Skeletal muscle tissue (tissue), 4 donors: ENCODE data around the gene MIA2. TPM values are rescaled to one million over a fixed set of nuclear protein-coding genes. Genes with fewer than 3 reads are reported as not detected.

Source experiments
- H3K27ac ChIP-seq: one replicate; pipeline ENCODE4 v1.7.0; 2013; ENCODE audit warnings: mild to moderate bottlenecking, low read depth, low read length, inconsistent platforms
- H3K27me3 ChIP-seq, 3 donors: one replicate each; pipeline ENCODE4 v1.7.0; 2013; ENCODE audit warnings: low read length in 3 of 3; ENCODE audit not compliant: control insufficient read depth in 3 of 3, insufficient read depth in 3 of 3
- H3K36me3 ChIP-seq, 3 donors: one replicate each; pipeline ENCODE4 v1.7.0; 2013; ENCODE audit warnings: low read length in 3 of 3; ENCODE audit not compliant: control insufficient read depth in 3 of 3, insufficient read depth in 3 of 3
- H3K4me1 ChIP-seq, 3 donors: one replicate each; pipeline ENCODE4 v1.7.0; 2013; ENCODE audit warnings: low read length in 3 of 3, mild to moderate bottlenecking in 3 of 3; ENCODE audit not compliant: control insufficient read depth in 3 of 3, insufficient read depth in 3 of 3
- H3K4me3 ChIP-seq, 3 donors: one replicate each; pipeline ENCODE4 v1.7.0; 2013; ENCODE audit warnings: low read length in 3 of 3
- H3K9ac ChIP-seq, 3 donors: one replicate each; pipeline ENCODE4 v1.7.0; 2013; ENCODE audit warnings: low read length in 3 of 3, mild to moderate bottlenecking in 3 of 3, moderate library complexity in 2 of 3, low read depth in 1 of 3
- H3K9me3 ChIP-seq, 3 donors: one replicate each; pipeline ENCODE4 v1.7.0; 2013; ENCODE audit warnings: low read length in 3 of 3; ENCODE audit not compliant: control insufficient read depth in 3 of 3
- total RNA-seq: library from RNA; depleted of rRNA; stranded (reverse); fragments of >200 nt; gene quantifications from one replicate; pipeline ENCODE4 v1.2.3, GENCODE V29; 2014
- donor health status: Osteomylitis.

Gene MIA2
- total RNA-seq, 1 donor from 2014 or later, result 15.7 TPM

GRCh38 chr14:39398382-39398781, 164.7 kb downstream of the MIA2 start:
- Histone ChIP-seq H3K9me3 (no peaks in the 10 kb centered on the region), H3K4me3 (no peak overlapping the region), H3K36me3 (peaks cover 1 to 7% (median 6%) of the 10 kb centered on the region in 3 donors), H3K27ac (no peak overlapping the region), H3K27me3 (no peaks in the 10 kb centered on the region), H3K4me1 (peaks cover 0 to 2% (median 0%) of the 10 kb centered on the region in 3 donors), H3K9ac (no peak overlapping the region)

- no peaks in the 10 kb centered on the region for H3K36me3 ChIP-seq
- H3K4me1 ChIP-seq, result no peaks in the 10 kb centered on the region
- H3K9ac ChIP-seq, result no peak overlapping the region
- no peaks in the 10 kb centered on the region for H3K27me3 ChIP-seq
- H3K9me3 ChIP-seq, result no peaks in the 10 kb centered on the region
- no peak overlapping the region for H3K27ac ChIP-seq
- no peak overlapping the region for H3K4me3 ChIP-seq
Observed at GRCh38 chr14:39406560-39406959, 172.8 kb downstream of the MIA2 start.

GRCh38 chr14:39416072-39416471, 182.4 kb downstream of the MIA2 start:
- Histone ChIP-seq H3K27me3 (no peaks in the 10 kb centered on the region), H3K36me3 (peaks cover 0 to 3% (median 0%) of the 10 kb centered on the region in 3 donors), H3K4me1 (no peaks in the 10 kb centered on the region), H3K9me3 (peaks cover 0 to 3% (median 0%) of the 10 kb centered on the region in 3 donors), H3K9ac (no peak overlapping the region), H3K27ac (no peak overlapping the region), H3K4me3 (no peak overlapping the region)

GRCh38 chr14:39417014-39417413, 183.3 kb downstream of the MIA2 start:
- Histone ChIP-seq H3K4me1 (no peaks in the 10 kb centered on the region), H3K9me3 (peaks cover 0 to 3% (median 0%) of the 10 kb centered on the region in 3 donors), H3K4me3 (no peak overlapping the region), H3K36me3 (peaks cover 0 to 3% (median 0%) of the 10 kb centered on the region in 3 donors), H3K27ac (no peak overlapping the region), H3K9ac (no peak overlapping the region), H3K27me3 (no peaks in the 10 kb centered on the region)

GRCh38 chr14:39419272-39419671, 185.6 kb downstream of the MIA2 start:
- peaks cover 0 to 3% (median 0%) of the 10 kb centered on the region in 3 donors for H3K9me3 ChIP-seq
- H3K27me3 ChIP-seq, result no peaks in the 10 kb centered on the region
- H3K4me3 ChIP-seq, result no peak overlapping the region
- H3K9ac ChIP-seq, result no peak overlapping the region
- peaks cover 0 to 3% (median 0%) of the 10 kb centered on the region in 3 donors for H3K36me3 ChIP-seq
- no peaks in the 10 kb centered on the region for H3K4me1 ChIP-seq
- no peak overlapping the region for H3K27ac ChIP-seq

GRCh38 chr14:39422243-39422642, 188.5 kb downstream of the MIA2 start:
- Histone ChIP-seq H3K27ac (no peak overlapping the region), H3K4me1 (peaks cover 5 to 7% (median 6%) of the 10 kb centered on the region in 3 donors), H3K27me3 (no peaks in the 10 kb centered on the region), H3K9ac (no peak overlapping the region), H3K9me3 (no peaks in the 10 kb centered on the region), H3K4me3 (no peak overlapping the region), H3K36me3 (no peaks in the 10 kb centered on the region)

GRCh38 chr14:39423793-39424192, 190.1 kb downstream of the MIA2 start:
- Histone ChIP-seq H3K4me1 (peaks cover 5 to 8% (median 6%) of the 10 kb centered on the region in 3 donors), H3K36me3 (no peaks in the 10 kb centered on the region), H3K27ac (no peak overlapping the region), H3K27me3 (no peaks in the 10 kb centered on the region), H3K9me3 (no peaks in the 10 kb centered on the region), H3K9ac (no peak overlapping the region), H3K4me3 (no peak overlapping the region)

- Histone ChIP-seq H3K9ac (no peak overlapping the region), H3K27ac (no peak overlapping the region), H3K36me3 (no peaks in the 10 kb centered on the region), H3K4me3 (no peak overlapping the region), H3K4me1 (peaks cover 20 to 24% (median 21%) of the 10 kb centered on the region in 3 donors), H3K27me3 (no peaks in the 10 kb centered on the region), H3K9me3 (no peaks in the 10 kb centered on the region)
Observed at GRCh38 chr14:39425947-39426346, 192.2 kb downstream of the MIA2 start.

- no peaks in the 10 kb centered on the region for H3K27me3 ChIP-seq
- H3K9ac ChIP-seq, result no peak overlapping the region
- H3K9me3 ChIP-seq, result no peaks in the 10 kb centered on the region
- H3K27ac ChIP-seq, result no peak overlapping the region
- H3K36me3 ChIP-seq, result no peaks in the 10 kb centered on the region
- H3K4me3 ChIP-seq, result no peak overlapping the region
- peaks cover 22 to 27% (median 24%) of the 10 kb centered on the region in 3 donors for H3K4me1 ChIP-seq
Observed at GRCh38 chr14:39426605-39427004, 192.9 kb downstream of the MIA2 start.

GRCh38 chr14:39428118-39428517, 194.4 kb downstream of the MIA2 start:
- no peaks in the 10 kb centered on the region for H3K9me3 ChIP-seq
- H3K9ac ChIP-seq, result no peak overlapping the region
- no peaks in the 10 kb centered on the region for H3K36me3 ChIP-seq
- H3K27ac ChIP-seq, result no peak overlapping the region
- no peaks in the 10 kb centered on the region for H3K27me3 ChIP-seq
- no peak overlapping the region for H3K4me3 ChIP-seq
- peaks cover 22 to 27% (median 24%) of the 10 kb centered on the region in 3 donors for H3K4me1 ChIP-seq
